HuH-7.5 (cell line): Measurements from ENCODE around the gene IWS1.

Experiments used
- DNase-seq: peaks from one replicate; pipeline ENCODE4 v3.0.0; 2011; ENCODE audit warnings: low spot score

Gene IWS1

DNA sequence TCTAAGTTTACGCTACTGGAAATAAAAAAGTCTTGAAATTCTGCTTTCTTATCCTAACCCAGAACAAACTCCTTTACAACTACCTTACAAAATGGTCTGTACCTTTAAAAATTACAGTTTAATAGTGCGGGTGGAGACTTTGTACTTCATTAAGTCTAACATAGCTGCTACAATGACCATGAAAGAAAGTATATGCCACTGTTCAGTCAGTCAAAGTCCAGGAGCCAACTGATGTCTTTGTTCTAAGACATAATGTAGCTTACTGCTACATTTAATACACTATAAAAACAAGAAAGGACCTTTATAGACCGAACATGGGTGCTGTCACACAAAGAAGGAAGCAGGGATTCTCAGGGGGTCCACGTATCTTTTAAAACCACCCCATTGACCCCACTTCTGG is 36.0 kb downstream of the IWS1 start:
- no peak for DNase-seq

DNA sequence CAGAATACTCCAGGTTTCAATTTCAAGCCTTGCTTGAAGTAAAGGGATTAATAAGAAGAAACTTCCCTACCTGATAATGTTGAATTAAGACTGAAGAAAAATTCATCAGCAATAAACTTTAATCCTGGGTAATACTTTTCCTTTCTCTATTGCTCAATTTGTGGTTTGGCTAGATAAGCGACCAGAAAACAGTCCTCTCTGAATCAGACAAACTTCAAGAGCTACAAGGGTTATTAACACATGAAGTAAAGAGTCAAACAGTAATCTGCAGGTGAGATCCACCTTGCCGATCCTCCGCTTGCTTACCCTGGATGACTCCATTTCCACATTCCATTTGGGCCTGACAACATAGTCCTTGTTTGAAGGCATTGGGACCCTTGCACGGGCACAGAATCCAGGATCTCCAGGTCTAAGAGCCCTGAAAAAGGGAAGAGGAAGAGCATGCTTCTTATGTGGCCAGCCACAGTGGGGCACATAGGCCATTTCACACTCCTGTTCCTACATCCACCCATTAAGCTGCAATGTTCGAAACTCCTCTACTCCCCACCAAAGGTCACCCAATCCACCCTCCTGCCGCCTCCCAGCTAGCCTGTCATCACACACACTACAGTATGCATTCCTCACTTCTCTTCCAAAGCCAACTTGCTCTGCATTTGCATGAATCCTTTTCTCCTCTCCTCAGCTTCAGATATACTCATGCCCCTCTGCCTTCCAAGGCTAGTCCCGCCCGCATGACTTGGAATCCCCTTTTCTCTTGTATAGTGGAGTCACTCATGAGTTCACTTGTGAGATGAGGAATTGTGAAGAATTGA is 39.8 kb downstream of the IWS1 start:
- no peak for DNase-seq

DNA sequence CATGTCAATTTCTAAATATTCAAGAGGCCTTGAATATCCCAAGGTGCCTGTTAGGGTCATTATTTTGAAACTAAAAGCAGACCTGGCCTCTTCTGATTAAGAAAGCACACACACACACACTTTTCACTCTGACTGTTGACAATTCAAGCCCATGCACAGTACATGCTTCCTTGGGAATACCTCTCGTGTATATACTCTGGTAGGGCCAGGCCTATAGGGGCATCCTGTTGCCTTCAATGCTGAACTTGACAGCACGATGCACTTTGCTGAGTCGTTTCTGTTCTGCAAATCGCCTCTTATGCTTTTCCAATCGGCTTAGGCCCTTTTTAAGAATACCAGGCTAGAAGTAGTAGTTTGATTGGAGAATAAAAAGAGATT is 40.6 kb downstream of the IWS1 start:
- no peak for DNase-seq

DNA sequence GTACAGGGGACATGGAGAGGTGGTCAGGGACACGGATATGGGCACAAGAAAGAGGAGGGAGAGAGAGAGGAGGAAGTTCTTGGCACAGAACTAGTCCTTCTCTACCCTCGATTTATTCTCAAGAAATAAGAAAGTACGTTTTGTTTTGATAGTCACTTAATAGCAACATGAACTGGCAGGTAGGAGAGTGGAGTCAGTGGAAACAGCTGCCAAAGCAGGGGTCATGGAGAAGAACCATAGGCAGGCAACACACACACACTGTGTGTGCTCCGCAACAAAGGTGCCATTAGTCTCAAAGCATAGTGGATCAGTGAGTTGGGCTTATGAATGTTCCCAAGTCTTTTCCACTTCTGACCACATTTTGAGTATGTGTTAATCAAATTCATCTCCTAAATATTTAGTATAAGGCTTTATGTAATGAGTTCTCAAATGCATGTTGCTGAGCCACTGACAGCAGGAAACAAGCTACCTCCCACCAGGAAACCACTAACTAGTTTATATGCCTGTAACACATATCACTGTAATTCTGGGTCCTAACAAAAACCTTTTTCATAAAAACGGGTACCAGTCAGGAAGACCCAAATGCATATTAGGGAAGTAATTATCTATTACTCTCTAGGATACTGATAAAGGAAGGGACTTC is 41.1 kb downstream of the IWS1 start:
- no peak for DNase-seq

GRCh38 chr2:127482031-127482430 is 44.3 kb downstream of the IWS1 start:
- no peak for DNase-seq

DNA sequence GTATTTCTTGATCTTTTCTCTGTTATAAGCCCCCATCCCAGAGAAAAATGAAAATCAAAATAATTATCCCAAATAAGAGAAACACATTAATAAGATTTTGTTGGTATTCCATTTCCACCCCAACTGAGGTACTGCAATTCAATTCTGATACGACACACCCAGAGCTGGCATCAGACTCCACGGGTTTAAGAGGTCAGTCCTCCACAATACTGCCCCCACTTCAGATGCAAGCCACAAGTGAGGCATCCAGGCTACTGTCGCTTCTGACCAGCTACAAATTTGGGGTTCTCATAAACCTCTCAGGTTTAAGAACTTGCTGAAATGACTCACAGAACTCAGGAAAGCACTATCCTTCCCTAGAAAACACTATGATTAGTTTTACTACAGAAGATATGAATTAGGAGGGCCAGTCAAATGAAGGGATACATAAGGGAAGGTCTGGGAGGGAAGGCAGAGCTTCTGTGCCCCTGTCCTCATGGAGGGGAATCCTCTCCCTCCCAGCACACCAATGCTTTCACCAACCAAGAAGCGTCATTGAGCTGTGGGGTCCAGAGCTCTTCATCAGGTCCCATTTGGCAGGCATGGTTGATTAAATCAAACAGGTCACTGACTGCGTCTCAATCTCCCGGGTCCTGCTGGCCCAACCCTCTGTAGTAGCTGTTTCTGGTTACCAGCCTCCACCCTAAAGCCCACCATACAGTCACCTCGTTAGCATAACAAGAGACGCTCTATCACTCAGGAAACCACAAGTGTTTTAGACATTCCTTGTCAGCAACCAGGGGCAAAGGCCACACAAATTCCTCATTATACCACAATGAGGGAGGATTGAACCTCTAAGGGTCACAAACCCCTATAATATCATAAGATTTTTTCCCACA is 46.2 kb downstream of the IWS1 start:
- no peak for DNase-seq

DNA sequence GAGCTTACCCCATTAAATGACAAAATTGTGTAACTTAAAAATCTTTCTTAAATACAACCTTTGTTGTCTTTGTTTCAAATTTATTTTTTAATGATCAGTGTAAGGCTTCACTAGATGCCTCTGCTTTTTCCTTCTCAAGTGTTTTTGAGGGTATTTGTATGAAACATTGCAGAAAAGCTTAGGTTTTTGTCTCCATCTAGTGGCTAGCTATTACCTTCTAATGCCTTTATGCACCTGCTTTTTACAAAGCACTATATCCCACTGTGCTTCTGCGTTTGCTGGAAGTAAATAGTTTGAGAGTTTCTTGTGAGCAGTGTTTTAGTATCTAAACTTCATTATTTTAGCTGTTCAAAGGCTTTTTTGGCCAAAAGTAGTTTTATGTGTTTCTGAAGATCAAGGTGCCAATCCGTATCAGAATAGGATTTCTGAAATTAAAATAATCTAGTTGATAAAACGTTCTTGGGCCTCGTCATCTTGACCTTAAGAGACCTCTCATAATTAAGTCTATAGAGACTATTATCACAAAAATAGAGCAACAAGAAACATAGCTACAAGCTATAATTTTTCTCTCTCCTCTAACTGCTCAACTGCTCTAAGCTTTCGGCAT is 47.0 kb downstream of the IWS1 start:
- peak; percentile 34 for DNase-seq

DNA sequence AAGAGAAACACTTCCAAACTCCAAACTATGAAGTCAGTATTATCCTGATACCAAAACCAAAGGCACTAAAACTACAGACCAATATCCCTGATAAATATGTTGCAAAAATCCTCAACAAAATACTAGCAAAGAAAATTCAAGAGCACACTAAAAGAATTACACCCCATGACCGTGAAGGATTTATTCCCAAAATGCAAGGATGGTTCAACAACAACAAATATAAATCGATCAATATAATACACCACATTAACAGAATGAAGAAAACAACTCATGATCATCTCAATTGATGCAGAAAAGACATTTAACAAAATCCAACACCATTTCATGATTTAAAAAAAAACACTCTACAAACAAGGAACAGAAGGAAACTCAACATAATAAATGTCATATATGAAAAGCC is 50.5 kb downstream of the IWS1 start:
- no peak for DNase-seq

DNA sequence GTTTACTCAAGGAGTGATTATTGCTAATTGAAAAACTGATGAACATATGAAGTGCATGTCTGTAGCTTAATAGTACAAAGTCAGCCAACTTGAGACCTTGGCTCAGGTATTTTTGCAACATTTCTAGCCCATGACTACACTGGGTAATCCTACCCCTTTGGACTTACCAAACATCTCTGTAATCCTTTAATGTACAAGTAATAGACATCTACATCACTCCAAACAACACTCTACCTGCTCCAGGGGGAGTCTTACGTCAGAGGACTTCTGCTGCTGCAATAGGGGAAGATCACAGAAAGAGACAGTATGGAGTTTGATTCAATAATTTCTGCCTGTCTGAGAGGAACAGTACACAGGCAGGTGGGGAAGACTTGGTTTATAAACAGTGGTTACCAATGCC is 54.0 kb downstream of the IWS1 start:
- no peak for DNase-seq

DNA sequence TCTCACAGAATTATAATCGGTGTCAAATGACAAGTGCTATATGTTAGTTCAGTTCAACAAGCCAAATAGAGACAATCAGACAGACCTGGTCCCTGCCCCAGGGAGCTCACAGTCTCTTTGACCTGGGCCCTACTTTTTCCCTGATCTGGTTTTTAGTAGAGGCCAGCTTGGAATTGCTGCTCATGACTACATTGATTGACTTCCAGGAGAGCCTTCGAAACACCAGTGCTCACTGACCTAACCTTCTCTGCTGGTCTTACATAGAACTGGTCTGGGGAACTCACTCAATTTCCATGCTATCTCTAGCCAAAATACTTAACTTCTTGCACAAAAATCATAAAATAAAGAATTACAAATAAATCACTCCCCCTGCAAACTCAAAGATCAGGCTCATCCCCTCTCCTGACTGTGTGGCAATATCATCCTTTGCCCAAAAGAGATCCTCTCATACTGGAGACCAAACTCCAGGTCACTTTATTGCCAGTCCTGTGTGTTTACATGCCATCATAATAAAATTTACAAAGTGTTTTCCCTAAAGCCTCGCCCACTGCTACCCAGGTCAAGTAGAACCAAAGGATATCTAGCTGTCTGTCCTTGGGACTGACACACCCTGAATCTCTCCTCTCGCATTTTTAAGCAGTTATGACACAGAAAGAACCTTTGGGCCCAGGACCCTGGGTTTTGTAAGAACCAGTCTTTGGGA is 54.9 kb downstream of the IWS1 start:
- no peak for DNase-seq

- DNase-seq = no peak
Measured at GRCh38 chr2:127469974-127470373, 56.3 kb downstream of the IWS1 start.

GRCh38 chr2:127469051-127469450 is 57.2 kb downstream of the IWS1 start:
- no peak for DNase-seq

DNA sequence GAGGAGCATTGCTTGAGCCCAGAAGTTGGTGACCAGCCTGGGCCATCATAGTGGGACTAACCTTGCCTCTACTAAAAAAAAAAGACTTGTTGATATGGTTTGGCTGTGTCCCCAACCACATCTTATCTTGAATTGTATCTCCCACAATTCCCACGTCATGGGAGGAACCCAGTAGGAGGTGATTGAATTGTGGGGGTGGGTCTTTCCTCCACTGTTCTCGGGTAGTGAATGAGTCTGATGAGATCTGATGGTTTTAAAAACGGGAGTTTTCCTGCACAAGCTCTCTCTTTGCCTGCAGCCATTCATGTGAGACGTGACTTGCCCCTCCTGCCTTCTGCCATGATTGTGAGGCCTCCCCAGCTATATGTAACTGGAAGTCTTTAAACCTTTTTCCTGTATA is 61.0 kb downstream of the IWS1 start:
- DNase-seq = no peak

- DNase-seq = no peak
Measured at GRCh38 chr2:127464470-127465257, 61.6 kb downstream of the IWS1 start.

- no peak for DNase-seq
Measured at GRCh38 chr2:127463155-127463991, 62.9 kb downstream of the IWS1 start.

- no peak for DNase-seq
Measured at GRCh38 chr2:127462461-127462860, 63.8 kb downstream of the IWS1 start.

- DNase-seq = no peak
Measured at GRCh38 chr2:127456960-127457359, 69.3 kb downstream of the IWS1 start.

DNA sequence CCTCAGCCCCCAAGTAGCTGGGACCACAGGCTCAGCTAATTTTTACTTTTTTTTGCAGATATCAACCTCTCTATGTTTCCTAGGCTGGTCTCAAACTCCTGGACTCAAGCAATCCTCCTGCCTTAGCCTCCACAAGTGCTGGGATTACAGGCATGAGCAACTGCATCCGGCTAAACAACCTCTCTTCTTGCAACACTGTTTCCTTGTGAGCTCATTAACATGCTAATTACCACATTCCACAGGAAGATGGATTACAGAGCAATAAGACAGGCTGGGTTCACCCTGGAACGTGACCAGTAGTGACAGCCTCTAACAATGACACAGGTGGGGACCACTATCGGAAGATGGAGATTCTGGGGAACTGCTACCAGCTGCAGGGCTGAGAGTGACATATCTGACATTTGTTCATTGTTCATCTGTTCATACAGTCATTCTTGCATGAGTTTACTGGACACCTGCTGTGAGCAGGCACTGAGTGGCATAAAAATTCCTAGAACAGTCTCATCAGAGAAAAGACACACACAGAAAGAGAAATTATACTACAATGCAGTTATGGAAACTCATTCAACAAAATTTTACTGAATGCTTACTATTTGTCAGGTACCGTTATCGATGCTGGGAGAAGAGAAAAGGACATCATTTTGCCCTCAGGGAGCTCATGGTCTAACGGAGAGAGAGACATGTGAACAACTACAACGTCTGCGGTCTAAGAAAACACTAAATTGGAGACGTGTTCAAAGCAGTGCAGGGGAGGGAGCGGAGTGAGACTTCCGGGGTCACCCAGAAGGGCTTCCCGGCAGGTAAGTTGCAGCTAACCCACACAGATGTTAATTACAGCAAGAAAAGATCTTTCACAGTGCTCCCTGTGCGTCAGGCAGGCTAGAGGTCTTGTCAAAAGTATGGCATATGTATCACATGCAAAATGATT is 70.5 kb downstream of the IWS1 start:
- DNase-seq = no peak
